A673 (cell line): ENCODE results near the gene OLIG2. TPM values are rescaled to one million over a fixed set of nuclear protein-coding genes. Genes with fewer than 3 reads are reported as not detected.

Experiments used
- BruUV-seq: library from RNA; stranded (reverse); fragments of 400-500 nt; replicated peaks from 2 replicates; lab custom pipeline; 2021; lab: Mats Ljungman, UMichigan
- CTCF ChIA-PET: fragments of 300-600 bp; sonication (Branson Sonifier 250); formaldehyde crosslinking; loops from one replicate; lab custom pipeline; 2022; ENCODE audit warnings: antibody characterized with exemption; lab: Charles Lee
- POLR2A ChIA-PET: fragments of 300-600 bp; sonication (Branson Sonifier 250); formaldehyde crosslinking; loops from one replicate; lab custom pipeline; 2022; ENCODE audit warnings: antibody characterized with exemption; ENCODE audit not compliant: low non-redundant PET; lab: Charles Lee
- DNase-seq: peaks from one replicate; pipeline ENCODE4 v3.0.0-alpha.2; 2015; ENCODE audit warnings: low spot score
- H3K27ac ChIP-seq: fragments of 200-600 bp; sonication (generic); 2 replicates; pipeline ENCODE4 v1.5.1; 2016; ENCODE audit warnings: mixed run types, low read depth, mild to moderate bottlenecking, mixed read lengths, antibody characterized with exemption, low read length; ENCODE audit not compliant: poor library complexity, severe bottlenecking
- H3K27me3 ChIP-seq: fragments of 200-600 bp; sonication (generic); replicated peaks from 2 replicates; pipeline ENCODE4 v1.6.1; 2017; ENCODE audit warnings: mixed run types, low read depth, mild to moderate bottlenecking, mixed read lengths, antibody characterized with exemption, low read length; ENCODE audit not compliant: insufficient read depth, poor library complexity
- H3K36me3 ChIP-seq: fragments of 200-600 bp; sonication (generic); 2 replicates; pipeline ENCODE4 v1.6.1; 2016; ENCODE audit warnings: mixed run types, mild to moderate bottlenecking, mixed read lengths, antibody characterized with exemption, low read length; ENCODE audit not compliant: insufficient read depth, poor library complexity, severe bottlenecking
- H3K4me1 ChIP-seq: fragments of 200-600 bp; sonication (generic); 2 replicates; pipeline ENCODE4 v1.6.1; 2017; ENCODE audit warnings: mixed run types, mild to moderate bottlenecking, mixed read lengths, antibody characterized with exemption, low read length; ENCODE audit not compliant: insufficient read depth, poor library complexity, severe bottlenecking
- H3K4me3 ChIP-seq: fragments of 200-600 bp; sonication (generic); 2 replicates; pipeline ENCODE4 v1.5.1; 2016; ENCODE audit warnings: low read depth, mixed run types, mild to moderate bottlenecking, mixed read lengths, low read length; ENCODE audit not compliant: poor library complexity, severe bottlenecking
- H3K9me3 ChIP-seq: fragments of 200-600 bp; sonication (generic); 2 replicates; pipeline ENCODE4 v1.6.1; 2016; ENCODE audit warnings: mixed run types, low read depth, mild to moderate bottlenecking, mixed read lengths, antibody characterized with exemption, low read length; ENCODE audit not compliant: poor library complexity, severe bottlenecking
- EZH2 ChIP-seq: fragments of 200-600 bp; sonication (generic); IDR thresholded peaks from 2 replicates; pipeline ENCODE4 v1.6.1; 2017; ENCODE audit warnings: borderline replicate concordance, low read depth, mild to moderate bottlenecking, mixed read lengths, antibody characterized with exemption, low read length; ENCODE audit not compliant: poor library complexity, severe bottlenecking
- intact Hi-C: fragments of 100-400 bp; cut with micrococcal nuclease; formaldehyde crosslinking; loops from one replicate; pipeline ENCODE4 v1.10.0; 2022; ENCODE audit not compliant: unreplicated experiment
- total RNA-seq: library from RNA; stranded (reverse); gene quantifications from 2 replicates; pipeline ENCODE4 v1.2.3, GENCODE V29; 2021
- TF ChIP-seq, protein P1 (sequence below): fragments of 300-800, 200-600 bp; sonication (generic); conservative IDR thresholded peaks from 2 replicates; pipeline ENCODE4 v1.5.1; 2017; ENCODE audit warnings: low read depth, mild to moderate bottlenecking, antibody characterized with exemption, low read length, moderate library complexity, mixed read lengths

The OLIG2 gene
- total RNA-seq, 1 experiment from 2014 or later, result not detected

DNA sequence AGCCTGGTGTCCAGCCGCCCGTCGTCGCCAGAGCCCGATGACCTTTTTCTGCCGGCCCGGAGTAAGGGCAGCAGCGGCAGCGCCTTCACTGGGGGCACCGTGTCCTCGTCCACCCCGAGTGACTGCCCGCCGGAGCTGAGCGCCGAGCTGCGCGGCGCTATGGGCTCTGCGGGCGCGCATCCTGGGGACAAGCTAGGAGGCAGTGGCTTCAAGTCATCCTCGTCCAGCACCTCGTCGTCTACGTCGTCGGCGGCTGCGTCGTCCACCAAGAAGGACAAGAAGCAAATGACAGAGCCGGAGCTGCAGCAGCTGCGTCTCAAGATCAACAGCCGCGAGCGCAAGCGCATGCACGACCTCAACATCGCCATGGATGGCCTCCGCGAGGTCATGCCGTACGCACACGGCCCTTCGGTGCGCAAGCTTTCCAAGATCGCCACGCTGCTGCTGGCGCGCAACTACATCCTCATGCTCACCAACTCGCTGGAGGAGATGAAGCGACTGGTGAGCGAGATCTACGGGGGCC is 1.2 kb downstream of the OLIG2 start:
- Histone ChIP-seq H3K27me3 (peaks cover 100% of the 10 kb centered on the region), H3K27ac (no peak overlapping the region), H3K4me1 (no peaks in the 10 kb centered on the region), H3K36me3 (no peaks in the 10 kb centered on the region), H3K4me3 (no peak overlapping the region), H3K9me3 (no peaks in the 10 kb centered on the region)
- intact Hi-C loops, result no loop called here
- POLR2A ChIA-PET, result no interaction called here
- no TSS peak for BruUV-seq
- DNase-seq, result no peak
- CTCF ChIA-PET, result no interaction called here
- peak; percentile 80 for TF ChIP-seq EZH2
- TF ChIP-seq, protein P1, sequence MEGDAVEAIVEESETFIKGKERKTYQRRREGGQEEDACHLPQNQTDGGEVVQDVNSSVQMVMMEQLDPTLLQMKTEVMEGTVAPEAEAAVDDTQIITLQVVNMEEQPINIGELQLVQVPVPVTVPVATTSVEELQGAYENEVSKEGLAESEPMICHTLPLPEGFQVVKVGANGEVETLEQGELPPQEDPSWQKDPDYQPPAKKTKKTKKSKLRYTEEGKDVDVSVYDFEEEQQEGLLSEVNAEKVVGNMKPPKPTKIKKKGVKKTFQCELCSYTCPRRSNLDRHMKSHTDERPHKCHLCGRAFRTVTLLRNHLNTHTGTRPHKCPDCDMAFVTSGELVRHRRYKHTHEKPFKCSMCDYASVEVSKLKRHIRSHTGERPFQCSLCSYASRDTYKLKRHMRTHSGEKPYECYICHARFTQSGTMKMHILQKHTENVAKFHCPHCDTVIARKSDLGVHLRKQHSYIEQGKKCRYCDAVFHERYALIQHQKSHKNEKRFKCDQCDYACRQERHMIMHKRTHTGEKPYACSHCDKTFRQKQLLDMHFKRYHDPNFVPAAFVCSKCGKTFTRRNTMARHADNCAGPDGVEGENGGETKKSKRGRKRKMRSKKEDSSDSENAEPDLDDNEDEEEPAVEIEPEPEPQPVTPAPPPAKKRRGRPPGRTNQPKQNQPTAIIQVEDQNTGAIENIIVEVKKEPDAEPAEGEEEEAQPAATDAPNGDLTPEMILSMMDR, result no peak

DNA sequence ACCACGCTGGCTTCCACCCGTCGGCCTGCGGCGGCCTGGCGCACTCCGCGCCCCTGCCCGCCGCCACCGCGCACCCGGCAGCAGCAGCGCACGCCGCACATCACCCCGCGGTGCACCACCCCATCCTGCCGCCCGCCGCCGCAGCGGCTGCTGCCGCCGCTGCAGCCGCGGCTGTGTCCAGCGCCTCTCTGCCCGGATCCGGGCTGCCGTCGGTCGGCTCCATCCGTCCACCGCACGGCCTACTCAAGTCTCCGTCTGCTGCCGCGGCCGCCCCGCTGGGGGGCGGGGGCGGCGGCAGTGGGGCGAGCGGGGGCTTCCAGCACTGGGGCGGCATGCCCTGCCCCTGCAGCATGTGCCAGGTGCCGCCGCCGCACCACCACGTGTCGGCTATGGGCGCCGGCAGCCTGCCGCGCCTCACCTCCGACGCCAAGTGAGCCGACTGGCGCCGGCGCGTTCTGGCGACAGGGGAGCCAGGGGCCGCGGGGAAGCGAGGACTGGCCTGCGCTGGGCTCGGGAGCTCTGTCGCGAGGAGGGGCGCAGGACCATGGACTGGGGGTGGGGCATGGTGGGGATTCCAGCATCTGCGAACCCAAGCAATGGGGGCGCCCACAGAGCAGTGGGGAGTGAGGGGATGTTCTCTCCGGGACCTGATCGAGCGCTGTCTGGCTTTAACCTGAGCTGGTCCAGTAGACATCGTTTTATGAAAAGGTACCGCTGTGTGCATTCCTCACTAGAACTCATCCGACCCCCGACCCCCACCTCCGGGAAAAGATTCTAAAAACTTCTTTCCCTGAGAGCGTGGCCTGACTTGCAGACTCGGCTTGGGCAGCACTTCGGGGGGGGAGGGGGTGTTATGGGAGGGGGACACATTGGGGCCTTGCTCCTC is 1.9 kb downstream of the OLIG2 start:
- H3K4me3 ChIP-seq, result no peak overlapping the region
- H3K36me3 ChIP-seq, result no peaks in the 10 kb centered on the region
- TF ChIP-seq, protein P1, result no peak
- peak; percentile 23 for TF ChIP-seq EZH2
- BruUV-seq, result no TSS peak
- H3K4me1 ChIP-seq, result no peaks in the 10 kb centered on the region
- ChIA-PET CTCF (no interaction called here), POLR2A (no interaction called here)
- H3K27ac ChIP-seq, result no peak overlapping the region
- no peak for DNase-seq
- no peaks in the 10 kb centered on the region for H3K9me3 ChIP-seq
- intact Hi-C loops, result no loop called here
- peaks cover 100% of the 10 kb centered on the region for H3K27me3 ChIP-seq

DNA sequence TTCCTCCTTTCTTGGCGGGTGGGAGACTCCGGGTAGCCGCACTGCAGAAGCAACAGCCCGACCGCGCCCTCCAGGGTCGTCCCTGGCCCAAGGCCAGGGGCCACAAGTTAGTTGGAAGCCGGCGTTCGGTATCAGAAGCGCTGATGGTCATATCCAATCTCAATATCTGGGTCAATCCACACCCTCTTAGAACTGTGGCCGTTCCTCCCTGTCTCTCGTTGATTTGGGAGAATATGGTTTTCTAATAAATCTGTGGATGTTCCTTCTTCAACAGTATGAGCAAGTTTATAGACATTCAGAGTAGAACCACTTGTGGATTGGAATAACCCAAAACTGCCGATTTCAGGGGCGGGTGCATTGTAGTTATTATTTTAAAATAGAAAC is 2.5 kb downstream of the OLIG2 start:
- CTCF ChIA-PET, result no interaction called here
- Histone ChIP-seq H3K4me3 (no peak overlapping the region), H3K4me1 (no peaks in the 10 kb centered on the region), H3K36me3 (no peaks in the 10 kb centered on the region), H3K27me3 (peaks cover 100% of the 10 kb centered on the region), H3K9me3 (no peaks in the 10 kb centered on the region), H3K27ac (no peak overlapping the region)
- POLR2A ChIA-PET, result no interaction called here
- TF ChIP-seq EZH2, result no peak
- TF ChIP-seq, protein P1, result no peak
- no TSS peak for BruUV-seq
- intact Hi-C loops, result no loop called here
- DNase-seq, result no peak
